Measurements from ENCODE around the gene AP3S2.

Gene AP3S2

DNA sequence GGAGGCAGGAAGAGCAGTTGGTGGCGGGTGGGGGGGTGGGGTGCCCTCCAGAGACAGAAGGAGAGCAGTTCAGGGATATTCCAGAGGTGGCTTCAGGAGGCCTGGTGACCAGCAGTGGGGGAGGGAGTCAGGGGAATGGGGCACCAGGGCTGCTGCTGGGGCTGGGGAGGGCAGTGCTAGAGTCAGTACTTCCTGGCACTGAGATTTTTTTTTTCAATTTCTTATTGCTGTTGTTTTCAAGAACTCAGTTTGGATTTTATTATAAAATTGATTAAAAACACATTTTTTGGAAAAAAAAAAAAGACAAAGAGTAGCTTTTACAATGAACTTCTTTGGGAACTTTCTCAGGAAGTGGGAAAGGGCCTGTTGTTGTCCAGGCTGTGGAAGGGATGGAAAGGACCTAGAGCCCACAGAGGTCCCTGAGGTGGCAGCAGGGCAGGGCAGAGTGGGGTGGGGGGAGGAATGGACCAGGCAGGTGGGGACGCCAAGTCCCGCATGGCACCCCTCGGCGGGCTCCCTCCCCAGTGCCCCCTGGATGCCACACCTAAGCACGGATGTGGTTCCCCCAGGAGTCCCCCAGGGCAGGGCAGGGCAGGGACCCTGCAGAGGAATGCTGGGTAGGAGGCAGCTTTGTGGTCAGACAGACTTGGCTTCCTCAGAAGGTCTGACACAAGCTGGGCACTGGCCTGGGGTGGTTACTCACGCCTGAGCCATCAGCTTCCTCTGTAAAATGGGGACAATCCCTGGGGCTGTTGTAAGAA, 70.7 kb downstream of the AP3S2 start:
- Mint-ChIP-seq H3K4me3 (no peak overlapping the region), H3K27me3 (peaks cover 30% of the 10 kb centered on the region), H3K4me1 (no peaks in the 10 kb centered on the region), H3K27ac (no peak overlapping the region), H3K9me3 (no peaks in the 10 kb centered on the region)
- DNase-seq: no peak
- ATAC-seq: no peak

DNA sequence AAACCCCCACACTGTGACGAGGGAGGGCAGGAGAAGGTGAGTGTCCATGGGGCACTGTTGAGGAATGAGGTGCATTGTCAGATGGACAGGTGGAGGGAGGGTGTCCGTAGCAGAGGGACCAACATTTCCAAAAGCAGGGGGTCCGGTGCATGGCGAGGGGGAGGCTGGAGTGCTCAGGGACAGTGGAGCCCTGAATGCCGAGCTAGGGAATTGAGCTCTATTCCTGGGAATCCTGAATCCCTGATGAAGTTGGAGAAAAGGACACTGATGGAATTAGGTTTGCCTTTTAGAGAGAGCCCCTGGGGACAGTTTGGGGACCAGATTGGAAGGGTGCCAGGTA, 71.2 kb downstream of the AP3S2 start:
- Mint-ChIP-seq H3K4me1 (no peaks in the 10 kb centered on the region), H3K9me3 (no peaks in the 10 kb centered on the region), H3K27ac (no peak overlapping the region), H3K27me3 (peaks cover 36% of the 10 kb centered on the region), H3K4me3 (no peak overlapping the region)
- no peak for ATAC-seq
- no peak for DNase-seq

DNA sequence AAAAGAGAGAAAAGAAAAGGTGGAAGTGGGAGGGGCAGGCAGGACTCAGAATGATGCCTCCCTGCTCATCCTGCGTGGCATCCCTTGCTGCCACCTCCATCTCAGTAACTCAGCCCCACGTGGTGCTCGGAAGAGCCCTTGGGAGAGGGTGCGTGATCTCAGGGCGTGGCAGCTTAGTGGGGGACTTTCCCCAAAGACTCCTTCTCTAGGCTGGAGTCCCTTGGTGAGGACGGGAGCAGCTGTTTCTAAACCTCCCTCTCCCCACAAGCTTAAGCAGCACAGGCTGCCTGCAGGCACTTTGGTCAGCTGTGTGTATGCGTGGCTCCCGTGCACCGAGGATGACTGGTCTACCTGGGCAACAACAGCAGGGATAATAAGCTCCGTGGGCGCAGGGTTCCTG, 71.8 kb downstream of the AP3S2 start:
- ATAC-seq (no peak), DNase-seq (no peak)
- H3K9me3 Mint-ChIP-seq: no peaks in the 10 kb centered on the region
- no peak overlapping the region for H3K4me3 Mint-ChIP-seq
- peaks cover 36% of the 10 kb centered on the region for H3K27me3 Mint-ChIP-seq
- no peak overlapping the region for H3K27ac Mint-ChIP-seq
- H3K4me1 Mint-ChIP-seq: no peaks in the 10 kb centered on the region

DNA sequence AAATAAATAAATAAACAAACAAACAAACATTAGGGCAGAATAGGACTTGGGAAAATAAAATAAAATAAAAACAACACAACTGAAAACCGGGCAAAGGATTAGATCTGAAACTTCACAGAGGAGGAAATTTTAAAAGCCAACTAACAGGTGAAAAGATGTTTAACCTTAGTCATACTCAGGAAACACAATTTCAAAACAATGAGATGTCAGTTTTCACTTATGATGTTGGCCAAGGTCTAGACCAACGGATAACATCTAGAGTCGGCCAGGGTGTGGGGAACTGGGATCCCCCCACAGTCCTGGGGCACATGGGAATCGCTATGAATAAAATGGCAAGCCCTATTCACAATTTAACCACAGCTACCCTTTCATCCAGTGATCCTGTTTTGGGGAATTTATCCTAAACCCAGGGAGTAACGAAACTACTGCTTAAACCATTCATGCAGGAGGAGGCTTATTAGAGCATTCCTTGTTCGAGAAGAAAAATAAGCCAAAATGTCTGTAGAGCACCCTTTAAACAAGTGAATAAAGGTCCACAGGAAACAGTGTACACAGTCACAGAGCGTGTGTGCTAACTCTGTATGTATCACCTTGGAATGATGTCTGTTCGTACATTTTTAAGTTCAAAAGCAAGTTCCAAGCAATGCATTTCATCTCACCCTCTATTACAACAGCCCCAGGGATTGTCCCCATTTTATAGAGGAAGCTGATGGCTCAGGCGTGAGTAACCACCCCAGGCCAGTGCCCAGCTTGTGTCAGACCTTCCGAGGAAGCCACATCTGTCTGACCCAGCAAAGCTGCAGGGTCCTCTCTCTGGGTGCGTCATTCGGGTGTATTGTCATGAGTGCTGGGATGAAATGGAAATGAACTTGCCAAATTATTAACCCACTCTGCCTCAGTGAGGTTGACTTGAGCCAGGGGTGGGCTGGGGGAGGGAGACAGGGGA, 72.9 kb downstream of the AP3S2 start:
- H3K4me1 Mint-ChIP-seq: no peaks in the 10 kb centered on the region
- DNase-seq: no peak
- H3K27me3 Mint-ChIP-seq: peaks cover 47% of the 10 kb centered on the region
- H3K9me3 Mint-ChIP-seq: no peaks in the 10 kb centered on the region
- peak overlapping the region in 1 of 2 donors; percentile 47 for H3K27ac Mint-ChIP-seq
- no peak overlapping the region for H3K4me3 Mint-ChIP-seq
- ATAC-seq: no peak

DNA sequence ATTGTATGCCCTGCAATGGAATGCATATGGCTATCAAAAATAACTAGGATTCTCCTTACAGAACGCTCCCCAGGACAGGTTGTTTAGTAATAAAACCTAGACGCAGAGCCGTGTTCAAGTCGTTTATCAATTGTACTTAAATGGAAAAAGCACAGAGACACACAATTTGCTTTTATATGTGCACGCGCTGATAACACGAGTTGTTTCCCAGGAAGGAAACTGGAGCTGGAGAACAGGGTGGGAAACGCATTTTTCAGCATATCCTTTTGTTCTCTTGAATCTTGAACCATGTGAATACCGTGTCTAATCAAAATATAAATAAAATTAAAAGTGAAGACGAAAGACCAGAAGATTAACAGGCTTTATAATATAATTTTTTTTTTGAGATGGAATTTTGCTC, 75.5 kb downstream of the AP3S2 start:
- Mint-ChIP-seq H3K27ac (no peak overlapping the region), H3K4me1 (peaks cover 15% of the 10 kb centered on the region), H3K27me3 (peaks cover 72% of the 10 kb centered on the region), H3K4me3 (no peak overlapping the region), H3K9me3 (no peaks in the 10 kb centered on the region)
- ATAC-seq (no peak), DNase-seq (no peak)

DNA sequence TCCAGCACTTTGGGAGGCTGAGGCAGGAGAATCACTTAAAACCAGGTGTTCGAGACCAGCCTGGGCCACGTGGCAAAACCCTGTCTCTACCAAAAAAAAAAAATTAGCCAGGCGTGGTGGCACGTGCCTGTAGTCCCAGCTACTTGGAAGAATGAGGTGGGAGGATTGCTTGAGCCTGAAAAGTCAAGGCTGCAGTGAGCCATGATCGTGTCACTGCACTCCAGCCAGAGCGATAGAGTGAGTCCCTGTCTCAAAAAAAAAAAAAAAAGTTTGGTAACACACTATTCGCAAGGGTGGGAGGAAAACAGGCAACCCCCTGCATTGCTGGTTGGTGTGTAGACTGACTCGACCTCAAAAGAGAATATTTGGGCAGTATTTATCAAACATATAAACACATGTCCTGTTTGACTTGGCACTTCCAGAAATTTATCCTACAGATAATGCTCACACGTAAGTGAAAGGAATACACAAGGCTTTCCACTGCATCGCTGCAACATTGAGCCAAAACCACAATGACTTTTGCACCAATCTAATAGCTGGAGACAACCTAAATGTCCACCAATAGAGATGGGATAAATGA, 76.0 kb downstream of the AP3S2 start:
- DNase-seq: no peak
- Mint-ChIP-seq H3K27ac (no peak overlapping the region), H3K9me3 (no peaks in the 10 kb centered on the region), H3K4me3 (no peak overlapping the region), H3K27me3 (peaks cover 76% of the 10 kb centered on the region), H3K4me1 (peaks cover 15% of the 10 kb centered on the region)
- no peak for ATAC-seq

DNA sequence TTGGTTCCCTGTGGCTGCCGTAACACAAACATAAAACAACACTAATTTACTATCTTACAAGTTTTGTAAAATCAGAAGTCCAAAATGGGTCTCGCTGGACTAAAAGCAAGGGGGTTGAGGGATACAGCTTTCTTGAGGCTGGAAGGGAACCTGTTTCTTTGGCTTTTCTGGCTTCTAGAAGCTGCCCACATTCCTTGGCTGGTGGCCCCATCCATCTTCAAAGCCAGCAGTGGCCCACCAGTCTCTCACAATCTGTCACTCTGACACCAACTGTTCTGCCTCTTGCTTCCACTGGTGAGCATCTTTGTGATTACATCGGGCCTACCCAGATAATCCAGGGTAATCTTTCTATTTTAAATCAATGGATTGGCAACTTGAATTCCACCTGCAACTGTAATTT, 78.0 kb downstream of the AP3S2 start:
- DNase-seq (no peak), ATAC-seq (no peak)
- peak overlapping the region; percentile 80 to 81 for H3K4me3 Mint-ChIP-seq
- H3K4me1 Mint-ChIP-seq: peaks cover 25% of the 10 kb centered on the region
- H3K27ac Mint-ChIP-seq: no peak overlapping the region
- no peaks in the 10 kb centered on the region for H3K9me3 Mint-ChIP-seq
- H3K27me3 Mint-ChIP-seq: peaks cover 64% of the 10 kb centered on the region

DNA sequence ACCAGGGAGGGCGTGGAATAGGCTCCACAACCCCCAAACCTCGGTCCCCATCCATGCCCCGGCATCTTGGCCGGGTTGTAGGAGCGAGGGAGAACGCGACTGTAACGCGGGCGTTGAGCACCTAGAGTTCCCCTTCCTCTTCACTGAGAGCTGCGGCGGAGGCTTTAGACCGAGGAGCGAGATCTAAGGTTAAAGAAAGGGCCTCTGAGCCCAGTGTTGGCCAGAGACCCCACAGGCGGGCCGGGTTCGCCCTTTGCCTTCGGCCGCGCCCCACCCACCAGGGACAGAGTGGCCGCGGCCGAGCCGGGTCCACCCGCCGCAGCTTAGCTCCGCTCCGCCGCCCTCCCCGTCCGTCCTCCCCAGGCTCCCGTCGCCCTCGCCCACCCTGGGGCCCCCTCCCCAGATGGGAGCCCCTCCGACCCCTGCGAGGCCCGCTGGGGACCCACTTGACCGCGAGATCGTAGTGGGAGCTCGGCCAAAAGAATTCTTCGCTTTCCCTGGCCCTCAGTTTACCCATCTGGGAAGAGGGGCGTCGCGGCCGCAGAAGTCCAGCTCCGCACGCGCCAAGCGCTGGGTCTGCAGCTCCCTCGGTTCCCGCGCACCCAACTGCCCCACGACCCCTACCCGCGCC, 79.6 kb downstream of the AP3S2 start:
- H3K27me3 Mint-ChIP-seq: peaks cover 58% of the 10 kb centered on the region
- no peak for DNase-seq
- H3K4me1 Mint-ChIP-seq: peaks cover 25% of the 10 kb centered on the region
- H3K4me3 Mint-ChIP-seq: peak overlapping the region; percentile 55 to 70
- no peak overlapping the region for H3K27ac Mint-ChIP-seq
- H3K9me3 Mint-ChIP-seq: no peaks in the 10 kb centered on the region
- peak; percentile 44 for ATAC-seq

DNA sequence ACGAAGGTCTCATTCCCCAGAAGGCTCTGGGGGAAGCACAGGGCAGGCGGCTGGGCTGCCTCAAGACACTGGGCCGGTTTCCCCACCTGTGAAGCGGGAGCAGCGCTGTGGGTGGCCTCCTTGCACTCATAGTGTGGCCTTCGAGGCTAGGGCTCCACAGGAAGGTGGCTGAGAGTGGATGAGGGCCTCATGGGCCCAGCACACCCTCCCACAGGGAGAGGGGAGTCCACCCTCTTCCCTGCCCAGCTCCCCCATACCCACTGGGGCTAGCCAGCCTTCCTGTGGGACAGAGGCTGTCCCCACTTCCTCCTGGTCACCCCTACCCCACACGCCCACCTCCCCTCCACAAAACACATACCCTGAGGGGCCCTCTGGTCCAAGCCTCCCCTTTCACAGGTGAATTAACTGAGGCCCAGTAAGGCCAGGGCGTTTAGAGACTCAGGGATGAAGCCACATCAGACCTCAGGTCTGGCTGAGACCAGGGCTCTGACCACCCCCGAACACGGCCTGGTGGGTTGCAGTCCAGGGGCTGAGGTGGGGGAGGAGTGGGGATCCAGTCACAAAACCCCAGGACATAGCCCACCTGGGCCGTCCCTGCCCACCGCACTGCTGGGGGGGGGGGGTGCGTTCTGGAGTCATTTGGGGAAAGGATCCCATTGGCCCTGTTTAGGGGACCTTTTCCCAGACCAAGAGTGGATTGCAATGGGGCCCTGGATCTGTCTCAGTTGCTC, 80.2 kb downstream of the AP3S2 start:
- Mint-ChIP-seq H3K9me3 (no peaks in the 10 kb centered on the region), H3K27ac (no peak overlapping the region), H3K4me1 (peaks cover 25% of the 10 kb centered on the region), H3K4me3 (peak overlapping the region; percentile 55 to 70), H3K27me3 (peaks cover 58% of the 10 kb centered on the region)
- DNase-seq (no peak), ATAC-seq (peak; percentile 23)

DNA sequence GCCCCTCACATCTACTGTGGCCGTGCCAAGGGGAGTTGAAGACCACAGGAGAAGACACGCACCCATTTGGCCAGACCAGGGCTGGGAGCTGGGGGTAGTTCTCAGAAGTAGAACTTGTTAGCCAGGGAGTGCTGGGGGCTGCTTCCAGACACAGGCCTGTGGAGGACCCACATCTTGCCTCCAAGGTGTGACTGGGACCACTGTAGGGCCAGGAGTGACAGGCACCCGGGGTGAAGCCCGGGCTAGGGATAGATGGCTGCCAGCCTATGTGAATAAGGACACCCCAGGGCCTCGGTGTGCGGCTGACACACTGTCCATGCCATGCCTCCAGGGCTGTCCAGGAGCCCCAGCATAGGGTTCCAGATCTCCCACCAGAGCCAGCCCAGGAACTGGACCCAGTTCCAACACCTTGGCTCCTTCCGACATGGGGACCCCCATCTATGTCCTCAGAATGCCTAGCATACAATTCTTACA, 80.9 kb downstream of the AP3S2 start:
- DNase-seq (no peak), ATAC-seq (no peak)
- Mint-ChIP-seq H3K4me1 (peaks cover 25% of the 10 kb centered on the region), H3K27ac (no peak overlapping the region), H3K27me3 (peaks cover 53% of the 10 kb centered on the region), H3K9me3 (no peaks in the 10 kb centered on the region), H3K4me3 (no peak overlapping the region)

DNA sequence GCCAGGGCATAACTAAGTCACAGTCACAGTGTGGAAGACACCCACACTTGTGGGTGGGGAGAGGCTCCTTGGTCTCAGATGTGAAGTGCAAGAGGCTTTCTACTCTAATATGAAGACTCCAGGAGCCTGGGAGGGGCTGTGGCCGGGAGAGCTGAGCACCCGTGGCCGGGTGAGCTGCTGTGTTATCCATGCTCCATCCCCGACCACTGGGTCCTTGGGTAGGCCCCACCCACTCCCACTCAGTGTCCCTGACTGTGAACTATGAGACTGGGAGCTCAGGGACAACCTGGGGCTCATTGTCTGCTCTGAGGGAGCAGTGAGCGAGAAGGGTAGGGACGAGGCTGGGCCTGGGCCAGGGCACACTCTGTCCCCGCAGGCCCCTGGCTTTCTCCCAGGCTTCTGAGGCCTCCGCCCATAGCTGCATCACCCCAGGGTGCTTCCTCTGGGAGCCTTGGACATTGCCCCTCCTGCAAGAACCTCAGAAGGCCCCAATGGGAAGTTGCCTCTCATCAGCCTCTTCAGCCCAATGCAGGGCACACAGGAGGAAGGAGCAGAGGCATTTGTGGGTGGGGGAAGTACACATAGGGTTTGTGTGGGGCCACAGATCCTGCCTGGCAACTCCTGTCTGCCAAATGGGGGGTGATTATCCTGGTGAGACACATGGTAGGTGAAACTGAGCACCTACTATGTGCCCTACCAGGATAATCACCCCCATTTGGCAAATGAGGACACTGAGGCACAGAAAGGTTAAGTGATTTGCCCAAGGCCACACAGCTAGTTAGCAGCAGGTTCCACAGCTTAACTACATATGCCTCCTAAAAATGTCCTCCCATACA, 81.6 kb downstream of the AP3S2 start:
- Mint-ChIP-seq H3K9me3 (no peaks in the 10 kb centered on the region), H3K4me1 (peaks cover 25% of the 10 kb centered on the region), H3K27ac (no peak overlapping the region), H3K4me3 (no peak overlapping the region), H3K27me3 (peaks cover 50% of the 10 kb centered on the region)
- ATAC-seq (no peak), DNase-seq (no peak)

DNA sequence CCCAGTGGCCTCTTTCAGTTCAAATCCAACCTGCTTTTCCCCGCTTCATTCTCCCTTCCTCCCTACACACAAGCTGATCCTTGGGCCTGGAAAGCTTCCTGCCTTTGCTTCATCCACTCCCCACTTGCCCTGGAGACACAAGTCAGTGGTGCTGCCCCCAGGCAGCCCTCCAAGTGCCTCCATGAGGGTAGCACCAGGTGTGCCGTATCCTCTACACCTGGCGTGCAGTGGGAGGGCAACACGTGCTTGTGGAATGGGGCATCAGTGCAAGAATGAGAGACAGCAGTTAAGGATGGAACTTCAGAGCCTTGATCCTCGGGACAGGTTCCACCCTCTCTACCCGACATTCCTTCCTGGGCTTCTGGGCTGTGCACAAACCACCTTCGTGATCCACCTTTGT, 83.0 kb downstream of the AP3S2 start:
- Mint-ChIP-seq H3K4me1 (peaks cover 25% of the 10 kb centered on the region), H3K9me3 (no peaks in the 10 kb centered on the region), H3K27ac (peak overlapping the region; percentile 3 to 77), H3K4me3 (no peak overlapping the region), H3K27me3 (peaks cover 38% of the 10 kb centered on the region)
- ATAC-seq (no peak), DNase-seq (no peak)

DNA sequence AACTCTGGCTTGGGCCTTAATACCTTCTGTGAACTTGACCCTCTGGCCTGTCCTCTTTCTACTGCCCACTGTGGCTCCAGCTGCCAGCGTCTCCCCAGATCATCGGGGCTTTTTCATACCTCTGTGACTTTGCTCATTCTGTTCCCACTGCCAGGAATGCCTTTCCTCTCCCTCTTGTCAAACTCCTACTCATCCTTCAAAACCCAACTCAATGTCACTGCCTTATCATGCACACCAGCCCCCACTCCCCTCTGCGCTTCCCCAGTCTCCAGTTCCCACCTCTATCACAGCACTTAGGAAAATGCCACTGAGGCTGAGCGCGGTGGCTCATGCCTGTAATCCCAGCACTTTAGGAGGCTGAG, 84.0 kb downstream of the AP3S2 start:
- peaks cover 16% of the 10 kb centered on the region for H3K4me1 Mint-ChIP-seq
- DNase-seq: no peak
- ATAC-seq: no peak
- H3K27me3 Mint-ChIP-seq: peaks cover 27% of the 10 kb centered on the region
- H3K4me3 Mint-ChIP-seq: no peak overlapping the region
- H3K9me3 Mint-ChIP-seq: no peaks in the 10 kb centered on the region
- H3K27ac Mint-ChIP-seq: peak overlapping the region; percentile 5 to 16

DNA sequence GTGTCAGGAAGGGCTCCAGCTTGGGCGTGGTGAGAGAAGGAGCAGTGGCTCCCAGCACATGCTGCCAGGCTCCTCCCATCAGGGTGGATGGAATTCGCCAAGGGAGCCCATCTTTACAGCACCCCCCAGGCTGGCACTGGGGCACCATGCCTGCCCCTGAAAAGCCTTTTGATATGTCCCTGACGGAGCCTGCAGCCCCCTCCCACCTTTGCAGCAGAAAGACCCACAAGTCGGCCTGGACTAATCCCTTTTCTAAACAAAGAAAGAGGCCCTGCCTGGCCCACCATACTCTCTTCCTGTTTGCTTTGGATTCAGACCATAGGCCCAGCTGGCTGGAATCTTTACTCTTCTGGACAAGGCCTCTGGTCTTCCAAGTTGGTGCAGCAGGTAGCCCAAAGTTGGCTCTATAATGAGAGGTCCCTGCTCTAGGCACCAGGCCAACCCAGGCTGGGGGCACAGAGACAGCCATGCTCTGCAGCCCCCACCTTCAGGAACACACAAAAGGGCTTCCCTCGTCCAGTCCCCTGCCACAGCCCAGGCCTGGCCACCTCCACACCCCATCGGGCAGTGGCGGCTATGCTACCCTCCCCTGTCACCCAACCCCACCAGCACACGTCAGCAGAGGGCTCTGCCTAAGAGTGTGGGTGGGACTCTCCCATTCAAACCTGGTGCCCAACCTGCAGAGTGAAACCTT, 84.6 kb downstream of the AP3S2 start:
- H3K9me3 Mint-ChIP-seq: no peaks in the 10 kb centered on the region
- ATAC-seq: no peak
- DNase-seq: no peak
- no peak overlapping the region for H3K27ac Mint-ChIP-seq
- H3K4me1 Mint-ChIP-seq: peaks cover 16% of the 10 kb centered on the region
- H3K4me3 Mint-ChIP-seq: no peak overlapping the region
- peaks cover 23% of the 10 kb centered on the region for H3K27me3 Mint-ChIP-seq

Data from stimulated activated naive CD8-positive, alpha-beta T cell treated with anti-CD3 and anti-CD28 coated beads, Interleukin-15, amount 100 ng/mL, for 72 hours (primary cell).